Bronchial epithelial cell (primary cell): Measurements from ENCODE around the gene USF2. TPM values are rescaled to one million over a fixed set of nuclear protein-coding genes. Genes with fewer than 3 reads are reported as not detected.

ENCODE experiments used
- DNase-seq: peaks from one replicate; pipeline ENCODE4 v3.0.0-alpha.2; 2010; ENCODE audit warnings: low read depth
- FAIRE-seq: peaks from 2 replicates; lab custom pipeline; 2011; peaks lifted over from hg19 to GRCh38; lab: Jason Lieb, UNC
- H3K27me3 ChIP-seq: 2 replicates; pipeline ENCODE4 v1.5.1; 2011; ENCODE audit warnings: low read length; ENCODE audit not compliant: control insufficient read depth, insufficient read depth
- H3K36me3 ChIP-seq: 2 replicates; pipeline ENCODE4 v1.5.1; 2011; ENCODE audit warnings: low read length; ENCODE audit not compliant: control insufficient read depth, insufficient read depth
- H3K4me3 ChIP-seq: 2 replicates; pipeline ENCODE4 v1.5.1; 2011; ENCODE audit warnings: mild to moderate bottlenecking, low read depth, low read length, control low read depth
- total RNA-seq: library from RNA; depleted of rRNA; stranded (reverse); fragments of >200 nt; gene quantifications from 2 replicates; pipeline ENCODE4 v1.2.1, GENCODE V29; 2014
- TF ChIP-seq, protein P1 (sequence below): IDR thresholded peaks from 2 replicates; pipeline ENCODE4 v1.5.1; 2011; ENCODE audit warnings: mild to moderate bottlenecking, moderate library complexity, low read length, control low read depth, inconsistent platforms; ENCODE audit not compliant: insufficient read depth, severe bottlenecking

USF2 gene
- total RNA-seq, 1 donor from 2014 or later, result 60.8 TPM

DNA sequence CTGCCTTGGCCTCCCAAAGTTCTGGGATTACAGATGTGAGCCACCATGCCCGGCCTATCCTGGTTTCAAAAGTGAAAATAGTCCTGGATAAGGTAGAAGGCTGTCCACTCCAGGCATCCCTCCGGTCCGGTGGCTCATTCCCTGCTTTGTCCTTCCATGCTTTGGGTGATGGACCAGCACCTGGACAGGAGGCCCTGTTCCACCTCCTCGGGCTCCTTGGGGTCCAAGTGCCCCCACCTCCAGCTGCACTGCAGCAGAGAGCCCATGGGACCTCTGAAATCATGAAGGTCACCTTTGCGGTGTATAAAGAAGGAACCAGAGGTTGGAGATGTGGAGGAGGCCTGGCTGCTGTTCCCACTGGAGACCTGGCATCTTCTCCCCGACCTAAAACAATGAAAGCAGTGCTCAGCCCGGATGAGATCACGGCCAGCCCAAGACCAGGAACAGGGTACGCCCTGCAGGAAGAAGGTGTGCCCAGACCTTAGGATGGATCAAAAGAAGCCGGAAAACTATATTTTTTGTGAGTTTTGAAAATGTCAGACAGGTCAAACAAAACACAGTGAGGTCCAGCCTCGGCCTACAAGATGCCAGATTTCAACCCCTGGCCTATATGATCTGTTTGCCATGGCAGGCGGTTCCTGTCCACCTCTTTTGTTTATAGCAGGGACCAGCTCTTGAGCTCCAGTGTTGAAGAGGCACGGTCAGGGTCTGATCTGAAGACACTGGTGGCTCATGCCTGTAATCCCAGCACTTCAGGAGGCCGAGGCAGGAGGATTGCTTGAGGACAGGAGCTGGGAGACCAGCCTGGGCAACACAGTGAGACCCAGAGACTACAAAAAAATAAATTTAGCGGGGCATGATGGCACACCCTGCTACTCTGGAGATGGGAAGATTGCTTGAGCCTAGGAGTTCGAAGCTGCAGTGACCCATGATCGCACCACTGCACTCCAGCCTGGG, 14.1 kb upstream of the USF2 start:
- no peak for DNase-seq
- H3K27me3 ChIP-seq, result no peaks in the 10 kb centered on the region
- TF ChIP-seq, protein P1, sequence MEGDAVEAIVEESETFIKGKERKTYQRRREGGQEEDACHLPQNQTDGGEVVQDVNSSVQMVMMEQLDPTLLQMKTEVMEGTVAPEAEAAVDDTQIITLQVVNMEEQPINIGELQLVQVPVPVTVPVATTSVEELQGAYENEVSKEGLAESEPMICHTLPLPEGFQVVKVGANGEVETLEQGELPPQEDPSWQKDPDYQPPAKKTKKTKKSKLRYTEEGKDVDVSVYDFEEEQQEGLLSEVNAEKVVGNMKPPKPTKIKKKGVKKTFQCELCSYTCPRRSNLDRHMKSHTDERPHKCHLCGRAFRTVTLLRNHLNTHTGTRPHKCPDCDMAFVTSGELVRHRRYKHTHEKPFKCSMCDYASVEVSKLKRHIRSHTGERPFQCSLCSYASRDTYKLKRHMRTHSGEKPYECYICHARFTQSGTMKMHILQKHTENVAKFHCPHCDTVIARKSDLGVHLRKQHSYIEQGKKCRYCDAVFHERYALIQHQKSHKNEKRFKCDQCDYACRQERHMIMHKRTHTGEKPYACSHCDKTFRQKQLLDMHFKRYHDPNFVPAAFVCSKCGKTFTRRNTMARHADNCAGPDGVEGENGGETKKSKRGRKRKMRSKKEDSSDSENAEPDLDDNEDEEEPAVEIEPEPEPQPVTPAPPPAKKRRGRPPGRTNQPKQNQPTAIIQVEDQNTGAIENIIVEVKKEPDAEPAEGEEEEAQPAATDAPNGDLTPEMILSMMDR, result no peak
- no peak for FAIRE-seq
- no peak overlapping the region for H3K4me3 ChIP-seq
- peaks cover 34% of the 10 kb centered on the region for H3K36me3 ChIP-seq

DNA sequence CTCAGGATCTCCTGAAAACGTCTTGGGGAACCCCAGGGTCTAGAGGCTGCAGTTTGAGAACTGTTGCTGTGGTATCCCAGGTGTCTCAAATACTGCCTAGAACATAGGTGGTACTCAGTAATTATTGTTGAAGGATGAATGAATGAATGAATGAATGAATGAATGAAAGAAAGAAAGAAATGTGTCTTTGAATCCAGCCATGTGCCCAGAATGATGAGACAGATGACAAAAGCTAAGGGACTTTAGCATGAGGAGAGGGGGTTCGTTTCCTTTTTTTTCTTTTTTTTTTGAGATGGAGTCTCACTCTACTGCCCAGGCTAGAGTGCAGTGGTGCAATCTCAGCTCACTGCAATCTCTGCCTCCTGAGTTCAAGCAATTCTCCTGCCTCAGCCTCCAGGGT, 12.2 kb upstream of the USF2 start:
- TF ChIP-seq, protein P1, result no peak
- DNase-seq, result no peak
- no peak for FAIRE-seq
- Histone ChIP-seq H3K27me3 (no peaks in the 10 kb centered on the region), H3K4me3 (no peak overlapping the region), H3K36me3 (peaks cover 30% of the 10 kb centered on the region)

DNA sequence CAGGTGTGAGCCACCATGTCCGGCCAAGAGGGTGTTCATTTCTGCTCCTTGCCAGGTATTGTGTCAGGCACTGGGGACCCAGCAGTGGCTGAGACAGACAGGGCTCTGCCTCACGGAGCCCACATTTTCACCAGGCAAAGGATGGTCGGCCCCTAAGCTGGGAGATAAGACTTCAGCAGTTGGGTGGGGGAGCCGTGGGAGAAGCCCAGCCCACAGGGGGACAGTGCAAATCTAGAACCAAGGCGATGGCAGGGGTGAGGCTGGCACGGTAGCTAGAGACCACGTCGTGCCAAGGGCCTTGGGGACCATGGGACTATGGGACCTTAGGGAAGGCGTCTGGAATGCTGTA, 11.7 kb upstream of the USF2 start:
- TF ChIP-seq, protein P1, result no peak
- no peak for FAIRE-seq
- H3K36me3 ChIP-seq, result peaks cover 31% of the 10 kb centered on the region
- H3K4me3 ChIP-seq, result no peak overlapping the region
- no peak for DNase-seq
- no peaks in the 10 kb centered on the region for H3K27me3 ChIP-seq

GRCh38 chr19:35260694-35261304, 8.0 kb upstream of the USF2 start:
- Histone ChIP-seq H3K27me3 (no peaks in the 10 kb centered on the region), H3K36me3 (peaks cover 18% of the 10 kb centered on the region), H3K4me3 (no peak overlapping the region)
- FAIRE-seq, result no peak
- TF ChIP-seq, protein P1, result no peak
- no peak for DNase-seq

DNA sequence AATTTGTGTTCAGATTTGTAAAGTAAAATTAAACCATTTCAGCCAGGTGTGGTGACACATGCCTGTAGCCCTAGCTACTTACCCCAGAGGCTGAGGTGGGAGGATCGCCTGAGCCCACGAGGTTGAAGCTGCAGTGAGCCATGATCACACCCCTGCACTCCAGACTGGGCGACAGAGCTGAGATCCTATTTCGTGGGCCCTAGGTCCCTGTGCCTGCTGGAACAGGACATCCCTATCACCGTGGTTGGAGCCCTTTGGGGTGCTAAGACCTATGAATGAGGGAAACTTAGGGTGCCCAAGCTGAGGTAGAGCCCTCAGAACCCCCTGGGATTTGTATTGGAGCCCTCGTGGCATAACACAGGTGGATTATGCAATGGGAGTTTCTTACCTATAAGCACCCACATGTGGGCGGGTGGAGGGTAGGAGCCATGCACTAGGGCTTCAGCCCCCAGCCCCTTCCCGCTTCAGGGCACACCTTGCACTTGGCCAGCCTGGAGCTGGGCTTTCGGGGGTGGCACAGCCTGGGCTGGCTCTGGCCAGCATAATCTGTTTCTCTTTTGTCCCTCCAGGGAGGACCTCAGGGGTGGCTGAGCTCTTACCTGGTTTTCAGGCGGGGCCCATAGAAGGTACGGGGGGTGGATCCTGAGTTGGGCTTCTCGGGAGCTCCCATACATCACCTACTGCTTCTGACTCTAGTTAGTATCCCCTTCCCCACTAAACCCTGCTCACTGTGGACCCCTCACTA, 7.2 kb upstream of the USF2 start:
- peaks cover 21% of the 10 kb centered on the region for H3K36me3 ChIP-seq
- no peak for FAIRE-seq
- no peaks in the 10 kb centered on the region for H3K27me3 ChIP-seq
- TF ChIP-seq, protein P1, result no peak
- no peak overlapping the region for H3K4me3 ChIP-seq
- no peak for DNase-seq
